ENCODE results near the gene USP32.
"Not testable (repeated sequence)": the region's sequence is repeated elsewhere in the genome, so short reads cannot be mapped to it uniquely, and the experiment has no call there.

The USP32 gene

DNA sequence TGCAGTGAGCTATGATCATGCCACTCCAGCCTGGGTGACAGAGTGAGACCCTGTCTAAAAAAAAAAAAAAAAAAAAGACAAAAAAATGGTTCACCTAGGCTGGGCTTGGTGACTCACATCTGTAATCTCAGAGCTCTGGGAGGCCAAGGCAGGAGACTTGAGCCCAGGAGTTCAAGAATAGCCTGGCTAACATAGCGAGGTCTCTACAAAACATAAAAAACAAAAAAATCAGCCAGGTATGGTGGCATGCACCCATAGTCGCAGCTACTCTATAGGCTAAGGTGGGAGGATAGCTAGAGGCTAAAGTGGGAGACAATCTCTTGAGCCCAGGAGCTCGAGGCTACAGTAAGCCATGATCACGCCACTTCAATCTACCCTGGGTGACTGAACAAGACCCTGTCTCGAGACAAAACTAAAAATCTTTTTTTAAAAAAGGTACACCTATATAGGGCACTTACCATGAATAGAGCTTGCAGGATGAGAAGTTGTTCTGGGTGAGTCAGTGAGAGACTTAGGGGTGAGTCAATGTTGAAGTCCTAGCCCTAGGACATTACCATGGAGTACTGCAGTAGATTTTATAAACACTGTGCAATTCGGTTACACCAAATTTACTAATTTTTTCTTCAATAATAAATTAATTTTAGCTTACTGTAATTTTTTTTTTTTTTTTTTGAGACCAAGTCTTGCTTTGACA is 19.0 kb downstream of the USP32 start:
- ATAC-seq, result peak; percentile 81 to 96

GRCh38 chr17:60371818-60372510 is 20.0 kb downstream of the USP32 start:
- ATAC-seq, result no peak

GRCh38 chr17:60371416-60371815 is 20.5 kb downstream of the USP32 start:
- no peak for ATAC-seq

DNA sequence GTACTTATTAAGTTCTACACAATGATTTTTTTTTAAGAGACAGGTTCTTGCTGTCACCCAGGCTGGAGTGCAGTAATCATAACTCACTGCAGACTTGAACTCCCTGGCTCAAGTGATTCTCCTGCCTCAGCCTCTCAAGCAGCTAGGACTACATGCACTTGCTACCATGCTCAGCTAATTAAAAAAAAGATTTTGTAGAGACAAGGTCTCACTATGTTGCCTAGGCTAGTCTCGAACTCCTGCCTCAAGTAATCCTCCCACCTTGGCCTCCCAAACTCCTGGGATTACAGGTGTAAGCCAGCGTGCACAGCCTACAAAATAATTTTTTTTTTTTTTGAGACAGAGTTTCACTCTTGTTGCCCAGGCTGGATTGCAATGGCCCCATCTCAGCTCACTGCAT is 22.2 kb downstream of the USP32 start:
- no peak for ATAC-seq

GRCh38 chr17:60363700-60364405 is 28.1 kb downstream of the USP32 start:
- ATAC-seq, result no peak

- ATAC-seq, result no peak
These were observed 29.6 kb downstream of the USP32 start for GRCh38 chr17:60362329-60362728.

GRCh38 chr17:60361889-60362288 is 30.0 kb downstream of the USP32 start:
- ATAC-seq, result no peak

- no peak for ATAC-seq
These were observed 32.5 kb downstream of the USP32 start for GRCh38 chr17:60359415-60359814.

DNA sequence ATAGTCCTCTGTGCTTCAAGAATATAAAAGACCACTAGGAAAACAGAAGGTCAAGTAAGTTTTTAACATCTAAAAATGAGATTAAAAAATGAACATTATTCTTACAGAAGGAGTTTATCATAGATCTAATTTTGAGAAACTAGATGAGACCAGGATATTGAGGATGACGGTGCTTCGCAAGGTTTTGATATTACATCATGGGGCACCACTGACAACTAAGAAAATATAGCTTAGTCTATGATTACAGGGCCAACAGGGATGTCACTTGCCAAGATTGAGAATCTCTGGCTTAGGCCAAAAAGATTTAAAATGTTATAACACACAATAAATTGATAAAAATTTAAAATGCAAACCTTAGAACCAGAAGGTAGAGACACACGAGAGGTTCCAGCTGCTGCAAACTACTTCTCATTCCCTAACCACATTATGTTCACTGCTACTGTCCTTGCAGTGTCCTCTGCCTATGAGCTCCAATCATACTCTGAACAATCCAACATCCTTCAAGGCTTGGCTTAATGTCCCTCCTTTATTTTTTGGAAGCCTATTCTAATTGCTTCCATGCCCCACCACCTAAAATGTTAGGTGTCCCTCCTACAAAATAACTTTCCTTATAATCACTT is 33.2 kb downstream of the USP32 start:
- no peak for ATAC-seq

GRCh38 chr17:60356940-60357339 is 35.0 kb downstream of the USP32 start:
- ATAC-seq, result peak in 1 of 2 donors; percentile 12

DNA sequence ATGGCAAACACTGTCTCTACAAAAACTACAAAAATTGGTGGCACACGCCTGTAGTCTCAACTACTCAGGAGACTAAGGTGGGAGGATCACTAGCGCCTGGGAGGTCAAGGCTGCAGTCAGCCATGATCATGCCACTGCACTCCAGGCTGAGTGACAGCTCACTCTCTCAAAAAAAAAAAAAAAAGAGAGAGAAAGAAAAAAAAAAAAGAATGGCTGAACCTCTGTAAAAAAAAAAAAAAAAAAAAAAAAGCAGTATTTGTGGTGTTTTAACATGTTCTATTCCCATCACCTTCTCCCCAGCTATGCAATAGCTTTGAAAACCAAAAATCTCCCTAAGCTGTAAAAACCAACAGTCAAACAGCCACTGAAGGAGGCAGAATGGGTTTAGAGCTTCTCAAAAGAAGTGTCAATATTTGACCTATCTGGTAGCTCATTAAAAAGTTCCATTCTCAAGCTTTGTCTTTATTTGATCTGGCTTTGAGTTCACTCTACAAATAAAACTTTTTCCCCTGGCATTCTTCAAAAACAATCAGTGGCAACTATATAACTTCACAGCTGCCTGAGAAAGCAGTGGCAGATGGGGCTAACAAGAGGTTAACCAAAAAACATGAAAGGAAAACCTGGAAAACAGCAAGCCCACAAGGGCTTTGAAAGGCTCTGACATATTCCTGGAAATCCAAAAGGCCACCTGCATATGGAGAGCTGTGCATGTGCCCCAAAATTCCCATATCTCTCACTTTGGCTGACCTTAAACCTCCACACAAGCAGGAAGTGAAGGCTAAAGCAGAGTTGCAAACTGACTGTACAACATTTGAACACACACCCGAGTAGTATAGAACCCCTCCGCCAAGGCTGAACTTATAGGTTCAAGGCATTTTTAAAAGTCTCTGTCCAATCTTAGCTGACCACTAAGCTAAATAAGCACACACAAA is 36.0 kb downstream of the USP32 start:
- no peak for ATAC-seq

DNA sequence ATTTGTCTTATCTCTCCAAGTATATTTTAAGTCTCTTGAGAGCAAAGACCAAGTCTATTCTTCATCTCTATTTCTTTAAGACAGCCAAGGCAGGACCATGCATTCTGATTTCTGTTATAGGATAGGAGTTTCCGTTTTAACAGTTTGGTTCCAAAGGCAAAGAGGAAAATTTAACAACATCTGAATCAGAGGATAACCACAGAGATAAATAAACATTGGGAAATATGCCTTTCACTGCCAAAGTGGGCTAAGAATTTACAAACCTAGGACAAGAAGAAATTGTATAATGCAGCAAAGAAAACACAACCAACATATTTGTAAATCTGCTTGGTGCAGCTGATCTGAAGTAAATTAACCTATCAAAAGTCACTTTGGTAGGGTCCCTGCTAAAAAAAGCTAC is 37.7 kb downstream of the USP32 start:
- no peak for ATAC-seq

DNA sequence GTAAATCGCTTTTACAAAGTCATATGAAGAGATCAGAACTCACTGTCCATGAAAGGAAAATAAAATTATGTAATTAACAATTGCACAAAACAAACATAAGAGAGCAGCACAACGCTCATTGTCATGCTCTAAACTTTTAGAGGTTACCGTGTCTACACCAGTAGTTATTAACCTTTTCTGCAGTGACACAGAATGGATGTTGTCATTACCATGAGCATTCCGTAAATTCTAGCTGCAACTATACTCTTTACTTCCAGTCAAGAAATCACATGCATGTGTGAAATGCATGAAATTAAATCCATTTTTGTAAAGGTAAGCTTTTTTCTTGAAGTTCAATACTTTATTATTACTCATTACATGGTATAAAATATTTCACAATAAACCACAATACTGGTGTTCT is 38.2 kb downstream of the USP32 start:
- ATAC-seq, result no peak

GRCh38 chr17:60352569-60352968 is 39.4 kb downstream of the USP32 start:
- ATAC-seq, result no peak

DNA sequence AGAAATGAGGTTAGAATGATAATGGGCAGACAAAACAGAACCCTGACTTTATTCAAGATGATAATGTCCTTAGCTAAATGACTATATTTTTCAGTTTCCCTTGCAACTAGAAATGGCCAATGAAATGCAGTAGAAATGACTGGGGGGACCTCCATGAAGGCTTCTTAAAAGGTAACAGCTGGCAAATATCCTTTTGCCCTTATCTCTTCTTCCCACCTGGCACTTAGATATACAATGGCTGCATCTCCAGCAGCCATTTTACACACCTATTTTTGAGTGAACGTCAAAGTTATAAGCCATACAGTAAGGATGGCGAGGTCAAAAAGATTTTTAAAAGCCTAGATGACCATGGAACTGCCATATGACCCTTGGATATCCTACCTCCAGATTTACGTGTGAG is 39.9 kb downstream of the USP32 start:
- ATAC-seq, result no peak

- ATAC-seq, result no peak
These were observed 40.8 kb downstream of the USP32 start for GRCh38 chr17:60351012-60351695.

GRCh38 chr17:60348616-60349015 is 43.3 kb downstream of the USP32 start:
- no peak for ATAC-seq

GRCh38 chr17:60345233-60345632 is 46.7 kb downstream of the USP32 start:
- no peak for ATAC-seq

DNA sequence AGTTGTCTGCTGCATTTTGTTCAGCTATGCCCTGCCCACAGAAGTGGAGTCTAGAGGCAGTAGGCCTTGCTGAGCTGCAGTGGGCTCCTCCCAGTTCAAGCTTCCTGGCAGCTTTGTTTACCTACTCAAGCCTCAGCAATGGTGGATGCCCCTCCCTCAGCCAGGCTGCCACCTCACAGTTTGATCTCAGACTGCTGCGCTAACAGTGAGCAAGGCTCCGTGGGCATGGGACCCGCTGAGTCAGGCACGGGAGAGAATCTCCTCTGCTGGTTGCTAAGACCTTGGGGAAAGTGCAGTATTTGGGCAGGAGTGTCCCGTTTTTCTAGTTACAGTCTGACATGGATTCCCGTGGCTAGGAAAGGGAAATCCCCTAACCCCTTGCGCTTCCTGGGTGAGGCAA is 49.4 kb downstream of the USP32 start:
- ATAC-seq, result not testable (repeated sequence)

DNA sequence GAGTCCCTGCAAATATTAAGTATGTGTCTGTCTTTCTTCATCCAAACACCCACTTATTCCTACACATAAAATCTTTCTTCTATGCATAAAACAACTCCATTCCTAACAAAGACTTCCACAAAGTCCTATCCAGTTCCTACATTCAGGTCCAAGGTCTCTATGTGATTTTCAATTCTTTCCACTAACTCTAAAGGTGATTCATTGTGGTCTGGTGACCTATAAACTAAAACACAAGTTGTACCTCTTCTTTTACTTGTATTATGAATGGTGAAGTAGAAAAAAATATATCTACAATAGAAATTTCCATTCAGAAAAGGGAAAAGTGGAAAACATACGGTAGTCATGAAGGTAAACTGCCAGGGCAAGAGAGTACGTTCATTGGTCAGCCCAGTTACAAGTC is 56.6 kb downstream of the USP32 start:
- no peak for ATAC-seq

DNA sequence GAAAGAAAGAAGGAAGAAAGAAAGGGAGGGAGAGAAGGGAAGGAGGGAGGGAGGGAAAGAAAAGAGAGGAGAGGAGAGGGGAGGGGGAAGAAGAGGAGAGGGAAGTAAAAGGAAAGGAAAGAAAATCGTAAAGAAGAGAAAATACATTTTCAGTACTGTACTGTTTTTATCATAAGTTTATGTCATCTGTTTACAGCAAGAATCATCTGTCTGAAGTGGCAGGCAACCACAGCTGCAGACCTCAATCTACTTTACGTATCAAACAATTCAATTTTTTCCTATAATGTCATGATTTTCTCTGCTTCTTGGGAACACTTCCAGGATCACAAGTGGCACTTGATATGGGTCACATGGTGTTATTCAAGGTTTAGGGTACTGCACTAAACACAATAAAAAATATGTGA is 58.3 kb downstream of the USP32 start:
- no peak for ATAC-seq

DNA sequence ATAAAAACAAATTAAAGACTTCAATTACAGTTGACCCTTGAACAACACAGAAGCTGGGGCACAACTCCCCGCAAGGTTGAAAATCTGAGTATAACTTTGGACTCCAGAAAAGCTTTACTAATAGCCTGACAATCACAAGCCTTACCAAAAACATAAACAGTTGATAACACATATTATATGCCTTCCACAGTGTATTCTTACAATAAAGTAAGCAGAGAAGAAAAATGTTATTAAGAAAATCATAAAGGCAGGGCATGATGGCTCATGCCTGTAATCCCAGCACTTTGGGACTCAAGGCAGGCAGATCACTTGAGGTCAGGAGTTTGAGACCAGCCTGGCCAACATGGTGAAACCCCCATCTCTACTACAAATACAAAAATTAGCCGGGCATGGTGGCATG is 58.9 kb downstream of the USP32 start:
- ATAC-seq, result not testable (repeated sequence)
